NCI-H748 treated with DMSO at 0.1 percent for 48 hours (cell line): ENCODE results near the gene CDC14A.

Experiments
- DNase-seq: peaks from one replicate; lab custom pipeline; 2025; lab: John Stamatoyannopoulos, UW

CDC14A gene

DNA sequence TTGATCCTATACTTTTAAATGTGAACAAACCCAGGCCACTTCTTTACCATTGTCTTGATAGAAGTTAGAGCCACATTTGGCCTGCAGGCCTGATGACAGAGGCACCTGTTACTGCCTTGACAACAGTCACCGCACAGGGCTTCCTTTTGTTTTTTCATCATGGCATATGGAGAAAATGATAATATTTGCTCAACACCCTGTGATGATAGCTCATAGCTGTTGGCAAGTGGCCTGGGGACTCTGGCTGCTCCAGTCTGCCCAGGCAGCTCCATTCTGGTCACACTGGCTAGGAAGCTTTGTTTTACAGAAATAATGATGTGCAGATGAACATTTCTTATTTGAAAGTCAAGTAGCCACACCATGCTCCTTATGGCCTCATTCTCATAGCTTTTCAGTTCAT, 96.1 kb downstream of the CDC14A start:
- peak; percentile 28 for DNase-seq

DNA sequence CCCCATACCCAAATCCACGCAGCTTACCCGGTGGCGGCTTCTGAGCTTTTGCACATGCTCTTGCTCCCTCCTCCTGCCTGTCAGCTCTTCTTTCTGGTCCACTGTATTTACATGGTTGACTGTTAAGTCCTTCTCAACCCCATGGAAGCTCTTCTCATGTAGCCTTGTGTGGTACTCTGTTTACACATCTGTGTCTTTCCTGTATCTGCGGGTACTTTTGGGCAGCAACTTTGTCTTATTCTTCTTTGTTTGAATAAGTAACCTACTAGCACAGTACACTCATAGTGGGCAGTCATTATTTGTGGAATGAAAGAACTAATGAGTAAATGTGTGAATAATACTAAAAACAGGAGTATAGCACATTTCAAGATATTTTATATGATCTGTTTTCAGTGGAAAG, 97.2 kb downstream of the CDC14A start:
- DNase-seq: no peak

DNA sequence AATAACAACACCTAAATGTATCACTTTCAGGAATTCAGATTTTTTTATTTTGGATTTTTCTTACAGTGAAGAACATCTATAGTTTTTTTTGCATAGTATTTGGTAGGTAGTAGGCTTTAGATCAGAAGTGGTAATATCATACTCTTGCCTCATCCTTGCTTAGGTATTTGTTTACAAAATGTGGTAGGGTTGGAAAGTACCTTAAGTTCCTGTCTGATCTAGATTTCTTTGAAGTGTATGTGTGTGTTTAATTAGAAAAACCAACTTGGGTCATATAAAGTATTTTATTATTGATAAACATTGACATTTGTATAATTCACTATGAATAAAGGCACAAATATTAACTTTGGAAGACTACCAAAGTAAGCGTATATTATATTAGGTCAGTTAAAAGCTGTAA, 100.3 kb downstream of the CDC14A start:
- DNase-seq: no peak

DNA sequence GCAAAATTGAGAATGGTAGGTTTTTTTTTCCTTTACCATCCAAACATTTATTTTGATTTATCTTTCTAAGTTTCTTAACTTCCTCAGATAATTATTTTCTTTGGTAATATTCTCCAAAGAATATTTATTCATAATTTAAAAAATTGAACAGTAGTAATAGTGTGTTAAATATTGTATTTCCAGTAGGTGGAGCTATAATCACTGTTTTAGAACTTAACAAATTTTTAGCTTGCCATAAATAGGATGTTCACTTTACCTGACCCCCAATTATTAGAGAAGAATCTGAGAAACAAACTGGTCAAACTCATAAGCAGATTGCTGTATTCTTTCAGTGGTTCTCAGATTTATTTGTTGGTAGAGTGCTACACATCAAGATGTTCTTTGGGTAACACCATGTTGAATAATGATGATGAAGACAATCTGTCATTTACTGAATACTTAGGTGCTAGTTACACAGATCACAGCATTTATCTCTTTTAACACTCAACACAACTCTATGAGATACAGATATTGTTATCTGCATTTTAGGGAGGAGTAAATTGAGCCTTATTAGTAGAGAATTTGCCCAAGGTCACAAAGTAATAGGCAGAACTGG, 103.3 kb downstream of the CDC14A start:
- no peak for DNase-seq

DNA sequence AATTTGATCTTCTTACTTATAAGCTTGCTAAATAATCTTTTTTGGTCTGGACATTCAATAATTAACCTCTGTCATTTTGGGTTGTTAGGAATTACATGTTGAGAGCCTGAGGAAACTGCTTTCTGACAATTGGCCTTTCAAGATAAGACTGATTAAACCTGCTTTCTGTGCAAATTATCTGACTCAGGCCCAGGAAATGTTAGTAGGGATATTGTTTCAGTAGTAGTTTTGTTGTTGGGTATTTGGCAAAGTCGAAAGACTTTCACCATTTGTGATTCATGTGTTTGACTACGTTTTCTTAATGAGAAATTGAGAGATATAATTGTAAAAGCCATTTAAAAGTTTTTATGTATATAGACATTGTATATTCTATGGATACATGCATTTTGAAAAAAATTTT, 104.6 kb downstream of the CDC14A start:
- no peak for DNase-seq

DNA sequence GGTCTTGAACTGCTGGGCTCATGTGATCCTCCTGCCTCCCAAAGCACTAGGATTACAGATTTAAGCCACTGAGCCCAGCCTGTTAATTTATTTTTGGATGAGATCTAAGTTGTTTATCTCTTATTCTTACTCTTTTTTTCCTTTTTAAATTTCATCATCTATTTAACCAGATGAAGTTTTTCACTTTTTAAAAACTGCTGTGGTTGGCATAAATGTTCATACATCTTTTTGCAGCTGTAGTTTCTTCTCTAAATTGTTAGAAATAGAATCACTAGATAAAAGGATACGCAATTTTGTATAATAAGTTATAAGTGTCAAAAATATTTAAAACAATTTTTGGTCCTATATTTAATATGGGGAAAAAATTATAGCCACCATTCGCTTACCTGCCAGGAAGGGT, 105.4 kb downstream of the CDC14A start:
- DNase-seq: no peak

DNA sequence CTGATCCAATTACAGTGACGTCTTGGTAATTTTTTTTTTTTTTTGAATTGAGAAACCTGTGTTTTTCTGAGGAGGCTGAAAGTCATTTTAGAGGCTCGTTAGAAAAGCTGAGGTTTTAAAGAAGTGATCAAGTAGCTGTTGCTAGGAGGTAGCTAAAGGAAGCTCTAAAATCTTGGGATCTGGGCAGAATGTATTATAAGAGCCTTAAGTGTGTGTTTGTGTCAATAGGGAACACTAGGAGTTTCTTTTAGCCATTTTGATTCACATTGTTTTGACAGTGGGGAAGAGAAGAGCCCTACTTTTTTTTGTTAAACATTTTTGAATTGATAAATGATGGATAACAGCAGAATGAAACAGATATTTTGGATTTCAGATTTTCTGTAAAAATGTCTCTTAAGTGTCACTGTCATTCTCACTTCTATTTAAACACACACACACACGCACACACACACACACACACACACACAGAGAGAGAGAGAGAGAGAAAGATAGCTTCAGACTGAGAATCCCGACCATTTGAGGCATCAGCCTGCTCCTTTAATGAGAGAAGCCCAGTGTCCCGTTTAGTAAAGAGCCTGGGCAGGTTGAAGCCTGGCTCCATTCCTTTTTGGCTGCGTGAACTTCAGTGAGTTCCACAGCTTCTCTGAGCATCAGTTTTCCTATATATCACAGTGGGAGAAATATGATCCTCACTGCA, 106.5 kb downstream of the CDC14A start:
- no peak for DNase-seq

DNA sequence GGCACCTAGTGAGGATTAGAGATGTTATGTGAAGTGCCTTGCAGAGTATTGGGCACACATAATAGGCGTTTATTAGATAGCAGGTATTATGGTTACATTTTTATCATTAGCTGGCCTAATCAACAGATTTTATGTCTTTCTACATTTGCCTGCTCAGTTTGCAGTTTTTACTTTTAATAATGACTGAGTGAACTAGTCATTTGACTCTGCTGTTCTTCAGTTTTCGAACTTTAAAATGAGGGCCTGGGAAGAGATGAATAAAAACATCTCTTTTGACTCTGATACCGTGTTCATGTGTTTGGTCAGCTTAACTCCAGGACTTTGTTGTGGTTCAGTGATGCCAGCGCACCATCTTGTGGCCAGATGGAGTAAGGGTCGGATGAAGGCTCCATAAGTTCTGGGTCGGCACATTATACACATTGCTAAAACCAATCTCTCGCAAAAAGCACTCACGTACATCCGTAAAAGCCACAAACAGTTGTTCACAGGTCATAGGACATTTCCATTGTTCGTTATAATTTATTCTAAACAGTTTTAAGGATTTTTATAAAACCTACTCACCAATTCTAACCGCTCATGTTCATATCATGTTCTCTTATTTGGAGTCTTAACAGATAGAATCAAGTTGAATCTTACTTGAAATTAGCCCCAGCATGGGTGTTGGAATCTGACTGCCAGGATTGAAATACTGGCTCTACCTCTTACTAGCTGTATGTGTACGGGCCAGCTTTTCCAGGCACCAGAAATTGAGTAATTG, 107.2 kb downstream of the CDC14A start:
- DNase-seq: peak; percentile 84

DNA sequence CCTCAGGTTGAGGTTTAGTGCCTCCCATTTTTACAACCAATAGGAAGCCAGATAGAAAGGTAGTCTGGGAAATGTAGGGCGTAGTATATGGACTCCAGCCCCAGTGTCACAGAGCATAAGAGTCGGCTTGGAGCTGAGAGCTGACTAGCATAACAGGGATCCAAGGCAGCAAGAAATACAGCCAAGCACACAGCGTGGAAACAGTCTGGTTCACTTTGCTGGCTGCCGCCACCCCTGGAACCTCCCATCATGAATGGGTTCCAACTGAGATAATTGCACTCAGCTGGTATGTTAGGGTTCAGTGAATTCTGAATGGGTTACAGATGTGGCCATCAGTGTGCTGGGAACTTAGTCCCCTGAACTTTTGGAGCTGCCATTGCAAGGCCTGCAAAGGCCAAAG, 108.9 kb downstream of the CDC14A start:
- DNase-seq: no peak

DNA sequence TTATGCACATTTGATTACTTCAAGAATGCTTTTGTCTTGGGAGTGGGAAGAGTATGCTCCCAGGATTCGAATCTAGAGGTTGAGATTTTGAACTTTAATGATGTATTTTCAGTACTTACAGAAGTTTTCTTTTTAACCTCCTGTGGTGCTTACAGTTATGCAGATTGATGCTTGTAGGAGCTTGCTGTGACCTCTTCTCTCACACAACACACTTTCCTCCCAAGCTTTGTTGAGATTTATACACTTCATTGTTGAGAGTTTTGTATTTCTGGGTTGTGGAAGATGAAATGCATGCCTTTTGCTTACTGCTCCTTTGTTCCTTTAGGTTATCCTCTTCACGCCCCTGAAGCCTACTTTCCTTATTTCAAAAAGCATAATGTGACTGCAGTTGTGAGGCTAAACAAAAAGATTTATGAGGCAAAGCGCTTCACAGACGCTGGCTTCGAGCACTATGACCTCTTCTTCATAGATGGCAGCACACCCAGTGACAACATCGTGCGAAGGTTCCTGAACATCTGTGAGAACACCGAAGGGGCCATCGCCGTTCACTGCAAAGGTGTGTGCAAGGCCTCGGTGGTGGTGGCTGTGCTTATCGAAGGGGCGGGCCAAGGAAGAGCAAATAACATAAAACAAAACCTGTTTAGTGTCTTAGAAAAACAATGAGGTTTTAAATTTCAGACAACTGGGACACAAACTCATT, 110.2 kb downstream of the CDC14A start:
- no peak for DNase-seq

DNA sequence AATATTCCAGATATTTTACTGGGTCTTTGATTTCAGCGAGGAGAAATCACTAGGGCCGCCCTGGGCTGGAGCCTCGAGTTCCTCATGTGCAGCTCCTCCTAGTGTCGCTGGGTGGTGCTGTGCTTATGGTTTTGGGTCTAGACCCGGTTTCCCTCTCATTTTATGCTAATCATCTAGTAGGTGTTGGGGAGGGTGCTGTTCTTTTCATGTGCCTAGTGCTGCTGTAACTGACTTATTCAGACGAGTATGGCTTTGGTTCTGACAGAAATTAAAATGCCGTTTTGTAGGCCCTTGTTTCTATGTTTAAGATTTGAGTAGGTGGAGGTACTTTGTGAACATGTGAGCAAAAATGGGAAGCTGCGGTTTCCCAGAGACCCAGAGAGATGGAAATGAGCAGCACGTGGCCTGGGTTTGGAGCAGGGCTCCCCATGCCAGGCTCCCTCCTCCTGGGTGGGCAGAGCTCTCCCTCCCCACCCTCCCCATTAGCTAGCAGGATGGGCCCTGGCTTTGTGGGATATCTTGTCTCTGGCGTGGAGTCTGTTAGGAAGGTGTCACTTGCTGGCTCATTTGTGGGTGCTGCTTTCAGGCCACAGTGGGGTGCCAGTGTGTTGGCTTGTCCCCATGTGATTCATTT, 111.6 kb downstream of the CDC14A start:
- DNase-seq: peak; percentile 31

DNA sequence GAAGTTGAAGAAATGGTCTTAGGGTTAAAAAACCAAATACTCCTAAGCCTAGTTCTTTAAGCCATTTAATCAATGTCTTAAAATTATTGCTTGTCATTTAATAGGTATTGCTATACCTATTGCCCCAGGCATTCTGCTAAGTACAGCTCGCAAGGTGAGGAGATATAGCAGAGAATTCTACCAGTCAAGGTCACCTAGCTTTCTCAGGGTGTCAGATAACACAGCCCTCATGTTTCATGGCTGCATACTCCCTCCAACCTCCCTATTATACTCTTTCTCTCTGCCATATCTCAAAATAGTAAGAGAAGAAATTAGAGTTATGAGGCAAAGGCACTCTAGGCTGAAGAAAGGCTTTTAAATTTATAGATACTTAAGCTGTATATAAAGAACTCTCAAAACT, 117.3 kb downstream of the CDC14A start:
- DNase-seq: no peak

DNA sequence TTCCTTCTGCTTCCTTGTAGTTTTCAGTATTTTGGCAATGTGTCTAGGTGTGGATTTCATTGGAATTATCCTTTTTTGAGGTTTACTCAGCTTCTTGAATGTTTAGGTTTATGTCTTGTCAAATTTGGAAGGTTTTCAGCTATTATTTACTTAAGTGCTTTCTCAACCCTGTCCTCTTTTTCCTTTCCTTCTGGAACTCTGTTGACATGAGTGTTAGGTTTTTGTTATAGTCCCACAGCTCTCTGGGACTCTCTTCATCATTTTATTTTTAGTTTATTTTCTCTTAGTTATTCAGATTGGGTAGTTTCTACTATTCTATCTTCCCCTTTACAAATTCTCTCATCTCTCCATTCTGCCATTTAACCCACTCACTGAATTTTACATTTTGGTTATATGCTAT, 122.5 kb downstream of the CDC14A start:
- no peak for DNase-seq

DNA sequence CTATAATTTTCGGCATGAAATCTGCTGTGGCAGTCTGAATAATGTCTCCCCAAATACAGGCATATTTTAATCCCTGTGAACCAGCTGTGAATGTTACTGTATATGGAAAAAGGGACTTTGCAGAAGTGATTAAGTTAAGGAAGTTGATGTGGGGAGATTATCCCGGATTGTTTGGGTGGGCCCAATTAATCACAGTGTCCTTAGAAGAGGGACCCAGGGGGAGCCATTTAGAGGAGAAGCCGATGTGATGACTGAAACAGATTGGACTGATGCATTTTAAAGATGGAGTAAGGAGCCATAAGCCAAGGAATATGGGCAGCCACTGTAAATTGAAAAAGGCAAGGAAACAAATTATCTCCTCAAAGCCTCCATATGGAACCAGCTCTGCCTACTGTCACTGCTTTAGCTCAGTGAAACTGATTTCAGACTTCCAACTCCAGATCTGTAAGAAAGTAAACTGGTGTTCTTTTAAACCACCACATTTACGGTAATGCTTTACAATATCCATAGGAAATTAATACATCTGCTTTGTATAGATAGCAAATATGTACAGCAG, 124.5 kb downstream of the CDC14A start:
- no peak for DNase-seq

DNA sequence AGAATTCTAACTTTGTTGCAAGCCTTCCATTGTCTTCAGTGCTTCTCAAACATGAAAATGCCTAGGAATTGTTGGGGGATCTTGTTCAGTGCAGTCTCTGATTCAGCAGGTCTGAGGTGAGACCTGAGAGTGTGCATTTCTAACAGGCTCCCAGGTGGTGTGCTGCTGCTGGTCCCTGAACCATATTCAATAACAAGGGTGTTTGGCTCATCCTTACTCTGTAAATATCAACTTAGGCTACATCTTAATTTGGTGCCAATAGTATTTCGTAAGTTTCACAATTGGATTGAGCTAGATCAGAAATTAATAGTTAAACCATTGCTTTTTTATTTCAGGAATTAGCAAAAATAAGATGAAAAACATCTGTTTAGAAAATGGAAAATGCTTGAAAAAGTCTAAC, 126.5 kb downstream of the CDC14A start:
- no peak for DNase-seq

DNA sequence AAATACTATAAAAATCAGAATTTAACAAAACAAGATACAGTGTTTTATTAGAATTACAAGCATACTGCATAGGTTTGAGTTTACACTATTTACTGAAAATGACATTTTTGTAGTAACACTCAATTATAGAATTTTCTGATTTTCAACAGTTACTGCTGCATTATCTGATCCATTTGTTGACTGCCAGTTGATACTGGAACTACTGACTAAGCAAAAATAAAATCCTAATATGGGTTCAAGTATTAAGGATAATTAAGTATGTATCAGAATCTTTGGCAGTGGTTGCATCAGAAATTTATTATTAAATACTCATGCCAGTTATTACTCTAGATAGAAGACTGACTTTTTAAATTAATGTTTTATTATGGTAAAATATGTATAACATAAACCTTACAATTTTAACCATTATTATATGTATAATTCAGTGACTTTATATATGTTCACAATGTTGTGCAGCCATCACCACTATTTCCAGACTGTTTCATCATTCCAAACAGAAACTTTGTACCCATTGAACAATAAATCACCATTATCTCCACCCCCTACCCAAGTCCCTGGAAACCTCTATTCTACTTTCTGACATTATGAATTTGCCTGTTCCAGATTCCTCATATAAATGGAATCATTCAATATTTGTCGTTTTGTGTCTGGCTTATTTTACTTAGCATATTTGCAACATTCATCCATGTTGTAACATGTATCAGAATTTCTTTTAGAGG, 127.5 kb downstream of the CDC14A start:
- DNase-seq: no peak

DNA sequence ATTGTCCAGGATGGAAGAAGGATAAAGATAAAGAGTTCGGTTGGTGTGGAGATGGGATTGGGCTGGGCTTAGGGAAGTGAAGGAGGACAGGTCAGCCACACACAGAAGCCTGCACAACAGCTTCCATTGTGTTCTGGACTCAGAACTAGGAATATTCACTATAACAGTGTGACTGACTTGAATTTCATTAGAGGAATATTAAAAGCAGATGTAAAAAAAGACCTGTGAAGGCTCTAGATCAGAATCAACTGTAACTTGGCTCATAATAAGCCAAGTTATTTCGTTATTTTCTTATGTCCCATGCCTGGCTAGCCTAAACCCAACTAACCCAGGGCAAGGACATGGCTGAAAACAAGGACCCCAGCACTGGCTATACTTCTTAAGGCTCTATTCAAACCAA, 129.0 kb downstream of the CDC14A start:
- no peak for DNase-seq

DNA sequence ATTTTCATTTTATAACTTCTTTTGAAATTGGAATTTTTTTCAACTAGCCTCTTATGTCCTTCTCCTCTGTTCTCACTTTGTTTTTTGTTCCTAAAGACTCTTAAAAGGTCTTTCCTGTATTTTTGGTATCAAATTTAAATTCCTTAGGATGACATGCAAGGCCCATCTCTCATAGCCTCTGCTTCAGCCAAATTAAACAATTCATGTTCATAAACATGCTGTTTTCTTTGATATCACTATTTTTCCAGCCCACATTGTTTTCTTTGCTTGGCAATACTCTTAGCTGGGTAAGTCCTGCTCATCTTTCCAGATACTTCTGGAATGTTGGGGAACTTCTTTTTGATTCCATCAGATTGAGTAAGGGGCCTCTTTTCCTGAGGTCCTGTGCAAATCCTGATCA, 129.9 kb downstream of the CDC14A start:
- no peak for DNase-seq

DNA sequence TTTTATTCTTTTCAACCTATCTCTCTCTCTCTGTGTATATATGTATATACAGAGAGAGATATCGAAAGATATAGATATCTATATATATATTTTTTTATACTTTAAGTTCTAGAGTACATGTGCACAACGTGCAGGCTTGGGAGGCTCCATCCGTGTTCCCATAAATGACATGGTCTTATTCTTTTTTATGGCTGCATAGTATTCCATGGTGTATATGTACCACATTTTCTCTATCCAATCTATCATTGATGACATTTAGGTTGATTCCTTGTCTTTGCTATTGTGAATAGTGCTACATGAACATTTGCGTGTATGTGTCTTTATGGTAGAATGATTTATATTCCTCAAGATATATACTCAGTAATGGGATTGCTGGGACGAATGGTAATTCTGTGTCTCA, 130.4 kb downstream of the CDC14A start:
- DNase-seq: no peak

DNA sequence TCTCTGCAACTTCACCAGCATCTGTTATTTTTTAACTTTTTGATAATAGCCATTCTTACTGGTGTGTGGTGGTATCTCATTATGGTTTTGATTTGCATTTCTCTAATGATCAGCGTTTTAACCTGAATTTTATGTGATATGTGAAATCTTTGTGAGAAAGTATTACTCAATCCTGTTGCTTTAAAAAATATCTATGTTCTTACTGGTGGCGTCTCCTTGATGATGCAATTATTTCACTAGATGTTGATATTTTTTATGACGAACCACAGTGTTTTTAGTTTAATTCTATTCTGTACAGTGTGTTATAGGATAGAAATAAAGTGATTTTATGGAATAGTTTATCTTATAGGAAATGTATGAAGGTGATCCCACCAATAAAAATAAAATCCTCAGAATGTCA, 130.9 kb downstream of the CDC14A start:
- no peak for DNase-seq

DNA sequence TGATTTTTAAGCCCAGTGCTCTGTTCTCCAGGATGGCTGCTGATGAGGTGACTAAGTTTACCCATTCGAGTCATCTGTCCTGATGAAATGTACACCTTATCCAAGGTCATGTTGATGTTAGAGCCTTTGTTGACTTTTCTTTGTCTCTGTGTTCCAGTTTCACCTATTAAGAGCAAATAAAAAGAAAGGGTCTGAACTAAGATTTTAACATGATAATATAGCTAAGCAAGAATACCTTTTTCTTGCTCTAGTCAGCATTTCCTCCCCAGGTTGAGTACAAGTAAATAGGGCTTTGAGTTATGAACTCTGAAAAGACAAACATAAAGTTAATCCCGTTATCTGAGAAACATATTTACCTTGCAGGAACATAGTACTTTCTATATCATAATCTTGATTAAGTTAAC, 133.6 kb downstream of the CDC14A start:
- no peak for DNase-seq
